ENCODE measurements around the gene CAPN5.

DNA sequence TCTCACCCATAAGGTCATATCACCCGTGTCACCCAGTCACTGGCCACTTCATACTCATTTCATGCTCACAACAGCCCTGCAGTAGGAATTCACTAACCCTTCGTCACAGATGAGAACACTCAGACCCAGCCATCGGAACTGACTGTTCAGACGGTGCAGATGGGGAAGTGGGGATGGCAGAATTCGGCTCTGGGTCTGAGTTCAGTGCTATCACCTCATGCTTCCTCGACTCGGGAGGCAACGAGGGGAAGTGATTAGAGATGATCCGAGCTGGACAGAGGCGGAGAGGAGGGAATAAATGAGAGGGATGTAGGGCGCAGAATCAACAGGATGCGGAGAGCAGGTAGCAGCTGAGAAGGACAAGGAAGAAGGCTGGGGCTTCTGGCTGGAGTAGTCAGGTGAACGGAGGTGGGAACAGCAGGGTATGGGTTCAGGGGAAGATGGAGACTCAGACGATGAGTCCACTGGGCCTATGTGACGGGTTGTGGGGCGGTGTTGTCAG, 27.9 kb upstream of the CAPN5 start:
- TF ChIP-seq, protein P1, sequence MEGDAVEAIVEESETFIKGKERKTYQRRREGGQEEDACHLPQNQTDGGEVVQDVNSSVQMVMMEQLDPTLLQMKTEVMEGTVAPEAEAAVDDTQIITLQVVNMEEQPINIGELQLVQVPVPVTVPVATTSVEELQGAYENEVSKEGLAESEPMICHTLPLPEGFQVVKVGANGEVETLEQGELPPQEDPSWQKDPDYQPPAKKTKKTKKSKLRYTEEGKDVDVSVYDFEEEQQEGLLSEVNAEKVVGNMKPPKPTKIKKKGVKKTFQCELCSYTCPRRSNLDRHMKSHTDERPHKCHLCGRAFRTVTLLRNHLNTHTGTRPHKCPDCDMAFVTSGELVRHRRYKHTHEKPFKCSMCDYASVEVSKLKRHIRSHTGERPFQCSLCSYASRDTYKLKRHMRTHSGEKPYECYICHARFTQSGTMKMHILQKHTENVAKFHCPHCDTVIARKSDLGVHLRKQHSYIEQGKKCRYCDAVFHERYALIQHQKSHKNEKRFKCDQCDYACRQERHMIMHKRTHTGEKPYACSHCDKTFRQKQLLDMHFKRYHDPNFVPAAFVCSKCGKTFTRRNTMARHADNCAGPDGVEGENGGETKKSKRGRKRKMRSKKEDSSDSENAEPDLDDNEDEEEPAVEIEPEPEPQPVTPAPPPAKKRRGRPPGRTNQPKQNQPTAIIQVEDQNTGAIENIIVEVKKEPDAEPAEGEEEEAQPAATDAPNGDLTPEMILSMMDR (conservative IDR thresholded peaks at IDR 0.05), result no peak
- TF ChIP-seq ZFX (IDR thresholded peaks at IDR 0.05), result no peak
